GM12878 (cell line): Measurements from ENCODE around the gene RABL6. TPM values are rescaled to one million over a fixed set of nuclear protein-coding genes. Genes with fewer than 3 reads are reported as not detected.

Experiments used
- microRNA-seq: library from miRNA; unstranded; fragments of <30 nt; microRNA quantifications from one replicate; pipeline ENCODE4, GENCODE V29; 2018
- polyA plus RNA-seq, 11 experiments: library from polyadenylated mRNA; depleted of rRNA in 4 of 11; unstranded in 6 of 11; stranded (reverse) in 5 of 11; fragments of >200 nt; fragmentation: Nextera tagmentation in 4 of 11; fragmentation: Illumina TruSeq in 1 of 11; extraction: Ambion mirVana in 4 of 11; extraction: Trizol in 1 of 11; gene quantifications; 1 replicate in 1 of 11; 2 replicates in 10 of 11; pipeline versions ENCODE4 v1.2.1 to v1.2.3, GENCODE V29; 2011 to 2016; ENCODE audit warnings: inconsistent platforms in 2 of 11, missing spikeins in 2 of 11, low read depth in 1 of 11
- small RNA-seq: library from RNA; depleted of rRNA; stranded (forward); fragments of <200 nt; gene quantifications from one replicate; pipeline ENCODE3, GENCODE V24; 2014
- total RNA-seq, 4 experiments: library from RNA; depleted of rRNA in 3 of 4; stranded (reverse); fragments of >200 nt in 3 of 4; fragmentation: Illumina TruSeq in 1 of 4; extraction: Trizol in 1 of 4; gene quantifications; 2 replicates each; pipeline versions ENCODE4 v1.2.1 to v1.2.3, GENCODE V29; 2013 to 2021
- TF ChIP-seq, protein P1 (sequence below): fragments of 450-650 bp; IDR thresholded peaks from 2 replicates; pipeline ENCODE4 v1.6.1; 2018; ENCODE audit warnings: mild to moderate bottlenecking, low read depth, moderate library complexity; ENCODE audit not compliant: partially characterized antibody

RABL6 gene
- total and polyA plus RNA-seq, 10 of the 15 experiments (the other 5 are each of a cell fraction or from before 2014, with no cell fraction given) = 1.4 to 134 (median 42.7) TPM

- TF ChIP-seq, protein P1, sequence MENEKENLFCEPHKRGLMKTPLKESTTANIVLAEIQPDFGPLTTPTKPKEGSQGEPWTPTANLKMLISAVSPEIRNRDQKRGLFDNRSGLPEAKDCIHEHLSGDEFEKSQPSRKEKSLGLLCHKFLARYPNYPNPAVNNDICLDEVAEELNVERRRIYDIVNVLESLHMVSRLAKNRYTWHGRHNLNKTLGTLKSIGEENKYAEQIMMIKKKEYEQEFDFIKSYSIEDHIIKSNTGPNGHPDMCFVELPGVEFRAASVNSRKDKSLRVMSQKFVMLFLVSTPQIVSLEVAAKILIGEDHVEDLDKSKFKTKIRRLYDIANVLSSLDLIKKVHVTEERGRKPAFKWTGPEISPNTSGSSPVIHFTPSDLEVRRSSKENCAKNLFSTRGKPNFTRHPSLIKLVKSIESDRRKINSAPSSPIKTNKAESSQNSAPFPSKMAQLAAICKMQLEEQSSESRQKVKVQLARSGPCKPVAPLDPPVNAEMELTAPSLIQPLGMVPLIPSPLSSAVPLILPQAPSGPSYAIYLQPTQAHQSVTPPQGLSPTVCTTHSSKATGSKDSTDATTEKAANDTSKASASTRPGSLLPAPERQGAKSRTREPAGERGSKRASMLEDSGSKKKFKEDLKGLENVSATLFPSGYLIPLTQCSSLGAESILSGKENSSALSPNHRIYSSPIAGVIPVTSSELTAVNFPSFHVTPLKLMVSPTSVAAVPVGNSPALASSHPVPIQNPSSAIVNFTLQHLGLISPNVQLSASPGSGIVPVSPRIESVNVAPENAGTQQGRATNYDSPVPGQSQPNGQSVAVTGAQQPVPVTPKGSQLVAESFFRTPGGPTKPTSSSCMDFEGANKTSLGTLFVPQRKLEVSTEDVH = no peak
Observed at GRCh38 chr9:136890661-136891060, 82.9 kb downstream of the RABL6 start (continued).

Small RNA genes within 50 kb of the gene (microRNA-seq; reads per million reads assigned to microRNA genes)
- gene MIR4292 = not detected
- gene MIR4479 = 22.2 reads per million, percentile 57 among the genes with 10 or more reads in this experiment

Small RNA genes within 50 kb of the gene (small RNA-seq; reads per million reads assigned to genes)
- not detected for gene AL355987.2
- not detected for gene ATP6V1G1P3
- not detected for gene MIR4292
- gene MIR4479 = 1.1 reads per million, percentile 34 among the genes with 10 or more reads in this experiment

Other genes with a start within 250 kb of the RABL6 start
Only the 7 nearest of the 25 such genes appear.
- gene LCN8, start 49.7 kb upstream of the RABL6 start, total RNA-seq (2014; rRNA removed) = not detected in 2 replicates
- gene LCN8, start 49.7 kb upstream of the RABL6 start, total RNA-seq (2014; rRNA removed; fragmentation: Illumina TruSeq; extraction: Trizol) = not detected in 2 replicates
- gene LCN8, start 49.7 kb upstream of the RABL6 start, total RNA-seq (2021) = not detected in 2 replicates
- gene LCN8, start 49.7 kb upstream of the RABL6 start, polyA plus RNA-seq (2011; rRNA removed) = not detected in 2 replicates
- gene LCN8, start 49.7 kb upstream of the RABL6 start, polyA plus RNA-seq (2014; fragmentation: Illumina TruSeq; extraction: Trizol) = not detected in 2 replicates
- gene LCN8, start 49.7 kb upstream of the RABL6 start, polyA plus RNA-seq (2014; fragmentation: Nextera tagmentation; extraction: Ambion mirVana) = not detected
- gene LCN8, start 49.7 kb upstream of the RABL6 start, polyA plus RNA-seq (2014; rRNA removed) = not detected in 2 replicates
- not detected for gene LCN8, start 49.7 kb upstream of the RABL6 start, polyA plus RNA-seq (2016; fragmentation: Nextera tagmentation; extraction: Ambion mirVana)
- 0.22 TPM in 1 of 2 replicates, not detected in the other for gene LCN15, start 43.4 kb upstream of the RABL6 start, total RNA-seq (2014; rRNA removed)
- not detected in 2 replicates for gene LCN15, start 43.4 kb upstream of the RABL6 start, total RNA-seq (2014; rRNA removed; fragmentation: Illumina TruSeq; extraction: Trizol)
- gene LCN15, start 43.4 kb upstream of the RABL6 start, total RNA-seq (2021) = not detected in 2 replicates
- not detected in 2 replicates for gene LCN15, start 43.4 kb upstream of the RABL6 start, polyA plus RNA-seq (2011; rRNA removed)
- gene LCN15, start 43.4 kb upstream of the RABL6 start, polyA plus RNA-seq (2014; fragmentation: Illumina TruSeq; extraction: Trizol) = not detected in 2 replicates
- not detected for gene LCN15, start 43.4 kb upstream of the RABL6 start, polyA plus RNA-seq (2014; fragmentation: Nextera tagmentation; extraction: Ambion mirVana)
- 0.11 TPM in 1 of 2 replicates, not detected in the other for gene LCN15, start 43.4 kb upstream of the RABL6 start, polyA plus RNA-seq (2014; rRNA removed)
- gene LCN15, start 43.4 kb upstream of the RABL6 start, polyA plus RNA-seq (2016; fragmentation: Nextera tagmentation; extraction: Ambion mirVana) = under 1 TPM; 0.37 to 0.50 TPM
- gene TMEM141, start 16.6 kb upstream of the RABL6 start, total RNA-seq (2014; rRNA removed) = 42.5 and 43.1 TPM in 2 replicates
- gene TMEM141, start 16.6 kb upstream of the RABL6 start, total RNA-seq (2014; rRNA removed; fragmentation: Illumina TruSeq; extraction: Trizol) = 27.4 and 29.2 TPM in 2 replicates
- 31.1 and 36.1 TPM in 2 replicates for gene TMEM141, start 16.6 kb upstream of the RABL6 start, total RNA-seq (2021)
- 11.0 and 20.2 TPM in 2 replicates for gene TMEM141, start 16.6 kb upstream of the RABL6 start, polyA plus RNA-seq (2011; rRNA removed)
- 15.2 and 38.1 TPM in 2 replicates for gene TMEM141, start 16.6 kb upstream of the RABL6 start, polyA plus RNA-seq (2014; fragmentation: Illumina TruSeq; extraction: Trizol)
- gene TMEM141, start 16.6 kb upstream of the RABL6 start, polyA plus RNA-seq (2014; fragmentation: Nextera tagmentation; extraction: Ambion mirVana) = 10 to 100 TPM in 1 of 2 experiments, 1 to 10 TPM in 1; 7.8 to 13.3 TPM
- gene TMEM141, start 16.6 kb upstream of the RABL6 start, polyA plus RNA-seq (2014; rRNA removed) = 37.7 and 43.5 TPM in 2 replicates
- 10 to 100 TPM; 46.7 to 48.6 TPM for gene TMEM141, start 16.6 kb upstream of the RABL6 start, polyA plus RNA-seq (2016; fragmentation: Nextera tagmentation; extraction: Ambion mirVana)
- gene CCDC183, start 11.6 kb upstream of the RABL6 start, total RNA-seq (2014; rRNA removed) = not detected in 2 replicates
- not detected in 2 replicates for gene CCDC183, start 11.6 kb upstream of the RABL6 start, total RNA-seq (2014; rRNA removed; fragmentation: Illumina TruSeq; extraction: Trizol)
- gene CCDC183, start 11.6 kb upstream of the RABL6 start, total RNA-seq (2021) = 0.27 TPM in 1 of 2 replicates, not detected in the other
- gene CCDC183, start 11.6 kb upstream of the RABL6 start, polyA plus RNA-seq (2011; rRNA removed) = 0.26 and 0.43 TPM in 2 replicates
- 0.04 TPM in 1 of 2 replicates, not detected in the other for gene CCDC183, start 11.6 kb upstream of the RABL6 start, polyA plus RNA-seq (2014; fragmentation: Illumina TruSeq; extraction: Trizol)
- gene CCDC183, start 11.6 kb upstream of the RABL6 start, polyA plus RNA-seq (2014; fragmentation: Nextera tagmentation; extraction: Ambion mirVana) = not detected
- 0.25 and 0.60 TPM in 2 replicates for gene CCDC183, start 11.6 kb upstream of the RABL6 start, polyA plus RNA-seq (2014; rRNA removed)
- gene CCDC183, start 11.6 kb upstream of the RABL6 start, polyA plus RNA-seq (2016; fragmentation: Nextera tagmentation; extraction: Ambion mirVana) = 1 to 10 TPM in 1 of 2 experiments, under 1 TPM in 1; 0.55 to 1.2 TPM
- 0.98 and 1.2 TPM in 2 replicates for gene AJM1, start 34.5 kb downstream of the RABL6 start, total RNA-seq (2014; rRNA removed)
- 0.27 and 0.46 TPM in 2 replicates for gene AJM1, start 34.5 kb downstream of the RABL6 start, total RNA-seq (2014; rRNA removed; fragmentation: Illumina TruSeq; extraction: Trizol)
- 1.9 and 2.5 TPM in 2 replicates for gene AJM1, start 34.5 kb downstream of the RABL6 start, total RNA-seq (2021)
- 0.55 and 1.2 TPM in 2 replicates for gene AJM1, start 34.5 kb downstream of the RABL6 start, polyA plus RNA-seq (2011; rRNA removed)
- 0.06 TPM in 1 of 2 replicates, not detected in the other for gene AJM1, start 34.5 kb downstream of the RABL6 start, polyA plus RNA-seq (2014; fragmentation: Illumina TruSeq; extraction: Trizol)
- not detected for gene AJM1, start 34.5 kb downstream of the RABL6 start, polyA plus RNA-seq (2014; fragmentation: Nextera tagmentation; extraction: Ambion mirVana)
- 1.6 and 2.7 TPM in 2 replicates for gene AJM1, start 34.5 kb downstream of the RABL6 start, polyA plus RNA-seq (2014; rRNA removed)
- gene AJM1, start 34.5 kb downstream of the RABL6 start, polyA plus RNA-seq (2016; fragmentation: Nextera tagmentation; extraction: Ambion mirVana) = under 1 TPM; 0.54 to 0.82 TPM
- gene PHPT1, start 41.5 kb downstream of the RABL6 start, total RNA-seq (2014; rRNA removed) = 123 and 124 TPM in 2 replicates
- gene PHPT1, start 41.5 kb downstream of the RABL6 start, total RNA-seq (2014; rRNA removed; fragmentation: Illumina TruSeq; extraction: Trizol) = 59.6 and 70.6 TPM in 2 replicates
- 131 and 132 TPM in 2 replicates for gene PHPT1, start 41.5 kb downstream of the RABL6 start, total RNA-seq (2021)
- gene PHPT1, start 41.5 kb downstream of the RABL6 start, polyA plus RNA-seq (2011; rRNA removed) = 39.9 and 90.2 TPM in 2 replicates
- gene PHPT1, start 41.5 kb downstream of the RABL6 start, polyA plus RNA-seq (2014; fragmentation: Illumina TruSeq; extraction: Trizol) = 7.1 and 56.2 TPM in 2 replicates
- gene PHPT1, start 41.5 kb downstream of the RABL6 start, polyA plus RNA-seq (2014; fragmentation: Nextera tagmentation; extraction: Ambion mirVana) = 100 to 1,000 TPM; 169 to 200 TPM
- 148 and 151 TPM in 2 replicates for gene PHPT1, start 41.5 kb downstream of the RABL6 start, polyA plus RNA-seq (2014; rRNA removed)
- 100 to 1,000 TPM; 306 to 323 TPM for gene PHPT1, start 41.5 kb downstream of the RABL6 start, polyA plus RNA-seq (2016; fragmentation: Nextera tagmentation; extraction: Ambion mirVana)
- gene MAMDC4, start 44.4 kb downstream of the RABL6 start, total RNA-seq (2014; rRNA removed) = 2.9 and 4.5 TPM in 2 replicates
- gene MAMDC4, start 44.4 kb downstream of the RABL6 start, total RNA-seq (2014; rRNA removed; fragmentation: Illumina TruSeq; extraction: Trizol) = 0.41 and 0.85 TPM in 2 replicates
- gene MAMDC4, start 44.4 kb downstream of the RABL6 start, total RNA-seq (2021) = 4.3 and 4.8 TPM in 2 replicates
- gene MAMDC4, start 44.4 kb downstream of the RABL6 start, polyA plus RNA-seq (2011; rRNA removed) = 1.1 and 2.4 TPM in 2 replicates
- gene MAMDC4, start 44.4 kb downstream of the RABL6 start, polyA plus RNA-seq (2014; fragmentation: Illumina TruSeq; extraction: Trizol) = 0.40 TPM in 1 of 2 replicates, not detected in the other
- gene MAMDC4, start 44.4 kb downstream of the RABL6 start, polyA plus RNA-seq (2014; fragmentation: Nextera tagmentation; extraction: Ambion mirVana) = under 1 TPM in 1 of 2 experiments, not detected in 1; 0.22 TPM
- 5.7 and 8.2 TPM in 2 replicates for gene MAMDC4, start 44.4 kb downstream of the RABL6 start, polyA plus RNA-seq (2014; rRNA removed)
- 1 to 10 TPM; 2.0 to 2.4 TPM for gene MAMDC4, start 44.4 kb downstream of the RABL6 start, polyA plus RNA-seq (2016; fragmentation: Nextera tagmentation; extraction: Ambion mirVana)